AG20443 (cell line): ENCODE results near the gene DMAC1.

Source experiments
- DNase-seq: peaks from one replicate; pipeline ENCODE4 v3.0.0; 2012; ENCODE audit warnings: low spot score, mixed read lengths

The DMAC1 gene

GRCh38 chr9:7782400-7783120 lies 17.0 kb downstream of the DMAC1 start:
- DNase-seq: no peak

GRCh38 chr9:7780261-7780988 lies 19.2 kb downstream of the DMAC1 start:
- DNase-seq: peak; percentile 23

GRCh38 chr9:7778851-7779600 lies 20.6 kb downstream of the DMAC1 start:
- DNase-seq: no peak

DNA sequence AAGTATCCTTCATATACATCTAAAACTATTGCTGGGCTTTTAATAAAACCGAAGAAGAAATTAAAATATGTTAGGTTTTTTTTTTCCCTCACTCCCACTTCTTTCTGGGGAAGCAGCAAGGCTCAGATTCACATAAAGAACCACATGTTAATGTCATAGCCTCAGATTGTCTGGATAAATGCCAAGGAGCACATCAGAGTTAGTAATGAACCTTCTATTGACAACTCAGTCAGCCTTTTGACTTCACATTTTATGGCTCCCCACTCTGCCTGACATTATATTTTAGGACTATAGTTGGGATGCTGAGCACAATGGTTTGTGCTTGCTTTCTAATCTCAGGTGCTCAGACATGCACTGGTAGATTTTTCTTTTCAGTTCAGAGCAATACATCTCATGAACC lies 21.8 kb downstream of the DMAC1 start:
- no peak for DNase-seq

- DNase-seq: no peak
Observed at GRCh38 chr9:7770111-7770510, 29.5 kb downstream of the DMAC1 start.

DNA sequence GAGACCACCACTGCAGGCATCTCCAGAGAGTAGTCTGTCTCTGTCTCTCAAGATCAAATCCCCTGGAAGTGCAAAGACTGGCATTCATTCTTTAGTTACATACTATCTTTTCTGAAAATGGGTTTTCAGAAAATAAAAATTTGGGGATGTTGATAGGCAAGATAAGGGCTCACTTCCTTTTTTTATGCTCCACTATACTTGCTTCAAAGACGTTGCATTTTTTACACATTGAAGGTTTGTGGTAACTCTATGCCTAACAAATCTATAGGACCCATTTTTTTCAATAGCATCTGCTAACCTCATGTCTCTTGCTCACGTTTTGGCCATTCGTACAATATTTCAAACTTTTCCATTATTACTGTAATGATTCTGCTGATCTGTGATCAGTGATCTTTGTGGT lies 37.0 kb downstream of the DMAC1 start:
- no peak for DNase-seq

- DNase-seq: no peak
Observed at GRCh38 chr9:7760014-7760415, 39.6 kb downstream of the DMAC1 start.

DNA sequence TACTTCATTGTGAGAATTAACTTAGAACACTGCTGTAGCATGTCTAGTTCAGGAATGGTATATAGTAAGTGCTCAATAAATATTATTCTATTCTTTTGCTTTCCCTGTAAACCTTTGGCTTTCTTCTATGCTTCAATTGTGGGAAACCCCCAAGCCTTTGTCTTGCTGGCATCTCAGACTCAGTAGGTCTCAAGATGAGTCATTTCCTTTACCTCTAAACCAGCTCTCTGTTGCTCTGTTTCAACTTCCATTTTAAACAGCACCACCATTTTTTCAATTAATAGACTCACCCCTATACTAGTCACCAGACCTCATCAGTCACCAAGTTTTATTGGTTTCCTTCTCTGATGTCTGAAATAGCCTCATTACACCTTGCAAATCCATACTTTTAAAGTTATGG lies 43.5 kb downstream of the DMAC1 start:
- no peak for DNase-seq

DNA sequence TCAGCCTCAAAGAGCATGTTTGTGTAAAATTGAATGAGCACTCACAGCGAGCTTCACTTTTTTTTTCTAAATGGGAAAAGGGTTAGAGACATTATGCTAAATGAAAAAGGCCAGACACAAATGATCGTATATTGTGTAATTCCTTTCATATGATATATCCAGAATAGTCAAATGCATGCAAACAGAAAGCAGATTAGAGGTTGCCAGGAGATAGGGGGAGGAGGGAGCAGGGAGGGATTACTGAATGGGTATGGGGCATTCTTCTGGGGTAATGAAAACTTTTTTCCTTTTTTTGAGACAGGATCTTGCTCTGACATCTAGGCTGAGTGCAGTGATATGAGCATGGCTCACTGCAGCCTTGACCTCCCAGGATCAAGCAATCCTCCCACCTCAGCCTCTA lies 47.1 kb downstream of the DMAC1 start:
- no peak for DNase-seq
